Loucy (cell line): ENCODE results near the gene DZIP1L.

Experiments used
- EZH2phosphoT487 ChIP-seq: fragments of 200-600 bp; IDR thresholded peaks from 2 replicates; pipeline ENCODE4 v1.6.1; 2018; ENCODE audit warnings: antibody characterized with exemption, mild to moderate bottlenecking, moderate library complexity, borderline replicate concordance
- TF ChIP-seq, protein P1 (sequence below): fragments of 200-600 bp; sonication (generic); conservative IDR thresholded peaks from 2 replicates; pipeline ENCODE4 v1.5.1; 2014; ENCODE audit warnings: mild to moderate bottlenecking, antibody characterized with exemption, low read length

- TF ChIP-seq, protein P1, sequence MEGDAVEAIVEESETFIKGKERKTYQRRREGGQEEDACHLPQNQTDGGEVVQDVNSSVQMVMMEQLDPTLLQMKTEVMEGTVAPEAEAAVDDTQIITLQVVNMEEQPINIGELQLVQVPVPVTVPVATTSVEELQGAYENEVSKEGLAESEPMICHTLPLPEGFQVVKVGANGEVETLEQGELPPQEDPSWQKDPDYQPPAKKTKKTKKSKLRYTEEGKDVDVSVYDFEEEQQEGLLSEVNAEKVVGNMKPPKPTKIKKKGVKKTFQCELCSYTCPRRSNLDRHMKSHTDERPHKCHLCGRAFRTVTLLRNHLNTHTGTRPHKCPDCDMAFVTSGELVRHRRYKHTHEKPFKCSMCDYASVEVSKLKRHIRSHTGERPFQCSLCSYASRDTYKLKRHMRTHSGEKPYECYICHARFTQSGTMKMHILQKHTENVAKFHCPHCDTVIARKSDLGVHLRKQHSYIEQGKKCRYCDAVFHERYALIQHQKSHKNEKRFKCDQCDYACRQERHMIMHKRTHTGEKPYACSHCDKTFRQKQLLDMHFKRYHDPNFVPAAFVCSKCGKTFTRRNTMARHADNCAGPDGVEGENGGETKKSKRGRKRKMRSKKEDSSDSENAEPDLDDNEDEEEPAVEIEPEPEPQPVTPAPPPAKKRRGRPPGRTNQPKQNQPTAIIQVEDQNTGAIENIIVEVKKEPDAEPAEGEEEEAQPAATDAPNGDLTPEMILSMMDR = no peak
- no peak for TF ChIP-seq EZH2phosphoT487
Observed at GRCh38 chr3:138072796-138073195, 42.6 kb downstream of the DZIP1L start.
